Measurements from ENCODE around the gene ZNF784. TPM values are rescaled to one million over a fixed set of nuclear protein-coding genes. Genes with fewer than 3 reads are reported as not detected.

Gene ZNF784
- total RNA-seq, 1 donor from 2014 or later: 3.9 TPM

DNA sequence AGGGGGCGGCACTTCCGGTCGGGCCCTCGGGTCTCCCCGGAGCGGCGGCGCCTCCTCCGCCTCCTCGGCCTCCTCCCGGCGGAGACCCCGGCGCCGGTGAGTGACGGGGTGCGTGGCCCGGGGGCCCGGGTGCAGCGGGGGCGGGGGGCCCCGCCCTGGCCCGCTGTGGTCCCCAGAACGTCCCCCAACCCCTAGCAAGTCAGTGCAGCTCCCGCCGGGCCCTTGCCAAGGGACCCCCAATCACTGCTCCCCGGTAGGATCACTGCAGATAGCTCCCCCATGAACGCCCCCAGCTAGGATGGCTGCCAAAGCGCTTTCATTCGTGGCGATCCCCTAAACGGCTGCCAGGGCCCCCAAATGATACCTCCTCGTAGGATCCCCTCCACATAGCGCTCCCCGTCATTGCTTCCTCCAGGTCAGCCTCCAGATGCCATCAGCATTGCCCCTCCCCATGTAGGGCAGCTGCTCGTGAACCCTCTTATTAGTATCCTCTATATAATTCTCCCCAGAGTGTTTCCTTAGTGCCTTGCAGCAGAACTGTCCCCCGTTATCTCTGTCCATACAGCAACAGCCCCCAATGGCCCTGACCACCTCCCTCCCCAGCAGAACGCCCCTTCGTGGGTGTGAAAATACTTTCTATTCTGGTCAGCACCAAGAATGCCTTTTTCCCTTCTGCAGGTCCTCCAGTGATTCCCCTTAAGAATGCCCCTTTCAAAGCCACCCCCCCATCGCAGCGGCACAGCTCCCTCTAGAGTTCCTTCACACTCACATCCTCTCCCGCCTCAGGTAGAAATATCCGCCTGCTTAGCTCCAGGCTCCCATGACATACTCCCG, 18.5 kb downstream of the ZNF784 start, which contains the start of gene ZNF865:
TSS of gene ZNF865 (plus strand) at position 11 of the 834 bp plus-strand sequence. CDS start 7,972 bp downstream, outside the sequence.
- no peak for DNase-seq (ENCODE audit: extremely low read depth, low read depth, low spot score)

DNA sequence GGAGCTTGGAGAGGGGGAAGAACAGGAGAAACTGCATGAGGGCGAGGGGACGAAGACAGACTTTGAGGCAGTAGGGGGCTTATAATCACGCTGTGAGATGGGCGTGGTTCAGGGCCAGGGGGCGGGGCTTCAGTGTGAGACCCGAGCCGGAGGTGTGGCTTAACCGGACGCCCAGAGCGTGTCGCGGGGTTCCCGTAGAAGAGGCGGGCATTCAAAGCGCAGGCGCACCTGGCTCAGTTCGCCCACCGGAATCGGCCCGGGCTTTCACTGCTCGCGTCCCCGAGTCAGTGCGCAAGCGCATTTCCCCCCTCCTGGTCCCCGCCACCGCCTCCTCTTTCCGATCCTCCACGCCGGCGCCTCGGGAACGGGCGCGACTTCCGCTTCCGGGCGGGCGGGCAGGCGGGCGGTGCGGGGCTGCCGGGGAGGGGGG, 19.1 kb downstream of the ZNF784 start:
- no peak for DNase-seq (ENCODE audit: extremely low read depth, low read depth, low spot score)

DNA sequence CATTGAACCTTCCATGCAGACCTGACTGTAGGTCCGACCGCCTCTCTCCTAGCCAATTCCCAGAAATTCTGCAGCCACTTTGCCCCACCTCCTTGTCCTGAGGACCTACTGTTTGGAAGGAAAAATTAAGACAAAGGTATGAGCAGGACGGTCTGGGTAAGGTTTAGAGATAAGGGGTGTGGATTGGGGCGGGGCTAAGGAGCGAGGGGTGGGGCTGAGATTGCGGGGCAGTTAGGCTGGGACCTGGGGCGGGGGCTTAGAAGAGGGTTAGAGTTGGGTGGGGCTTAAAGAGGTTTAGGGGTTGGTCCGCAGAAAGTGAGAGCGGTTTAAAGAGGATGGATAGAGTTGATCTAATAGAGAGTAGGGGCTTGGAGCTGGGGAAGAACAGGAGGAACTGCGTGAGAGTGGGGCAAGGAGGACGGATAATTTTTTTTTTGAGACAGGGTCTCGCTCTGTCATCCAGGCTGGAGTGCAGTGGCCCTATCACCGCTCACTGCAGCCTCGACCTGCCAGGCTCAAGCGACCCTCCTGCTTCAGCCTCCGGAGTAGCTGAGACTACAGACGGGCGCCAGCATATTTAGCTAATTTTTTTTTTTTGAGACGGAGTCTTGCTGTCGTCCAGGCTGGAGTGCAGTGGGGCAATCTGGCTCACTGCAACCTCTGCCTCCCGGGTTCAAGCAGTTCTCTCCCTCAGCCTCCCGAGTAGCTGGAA, 20.6 kb downstream of the ZNF784 start:
- no peak for DNase-seq (ENCODE audit: extremely low read depth, low read depth, low spot score)

GRCh38 chr19:55603115-55603514, 21.3 kb downstream of the ZNF784 start:
- no peak for DNase-seq (ENCODE audit: extremely low read depth, low read depth, low spot score)

DNA sequence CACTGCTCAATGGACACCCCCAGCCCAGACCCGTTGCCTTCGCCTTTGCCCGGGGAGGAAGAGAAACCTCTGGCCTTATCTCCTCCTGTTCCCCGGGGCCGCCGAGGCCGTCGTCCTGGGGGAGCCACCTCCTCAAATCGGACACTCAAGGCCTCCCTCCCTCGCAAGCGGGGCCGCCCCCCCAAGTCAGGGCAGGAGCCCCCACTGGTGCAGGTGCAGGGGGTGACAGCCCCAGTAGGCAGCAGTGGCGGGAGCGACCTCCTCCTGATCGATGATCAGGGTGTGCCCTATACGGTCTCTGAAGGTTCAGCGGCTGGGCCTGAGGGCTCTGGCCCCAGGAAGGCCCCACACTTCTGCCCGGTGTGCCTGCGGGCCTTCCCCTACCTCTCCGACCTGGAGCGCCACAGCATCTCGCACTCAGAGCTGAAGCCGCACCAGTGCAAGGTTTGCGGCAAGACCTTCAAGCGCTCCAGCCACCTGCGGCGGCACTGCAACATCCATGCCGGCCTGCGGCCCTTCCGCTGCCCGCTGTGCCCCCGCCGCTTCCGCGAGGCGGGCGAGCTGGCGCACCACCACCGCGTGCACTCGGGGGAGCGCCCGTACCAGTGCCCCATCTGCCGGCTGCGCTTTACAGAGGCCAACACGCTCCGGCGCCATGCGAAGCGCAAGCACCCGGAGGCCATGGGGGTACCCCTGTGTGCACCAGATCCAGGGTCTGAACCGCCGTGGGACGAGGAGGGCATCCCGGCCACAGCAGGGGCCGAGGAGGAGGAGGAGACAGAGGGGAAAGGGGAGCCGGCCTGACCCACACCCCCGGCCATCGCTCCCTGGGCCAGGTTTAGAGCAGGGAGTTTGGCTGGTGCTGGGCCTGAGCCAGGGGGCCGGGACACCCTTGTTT, 22.0 kb downstream of the ZNF784 start:
- DNase-seq (ENCODE audit: extremely low read depth, low read depth, low spot score): no peak

DNA sequence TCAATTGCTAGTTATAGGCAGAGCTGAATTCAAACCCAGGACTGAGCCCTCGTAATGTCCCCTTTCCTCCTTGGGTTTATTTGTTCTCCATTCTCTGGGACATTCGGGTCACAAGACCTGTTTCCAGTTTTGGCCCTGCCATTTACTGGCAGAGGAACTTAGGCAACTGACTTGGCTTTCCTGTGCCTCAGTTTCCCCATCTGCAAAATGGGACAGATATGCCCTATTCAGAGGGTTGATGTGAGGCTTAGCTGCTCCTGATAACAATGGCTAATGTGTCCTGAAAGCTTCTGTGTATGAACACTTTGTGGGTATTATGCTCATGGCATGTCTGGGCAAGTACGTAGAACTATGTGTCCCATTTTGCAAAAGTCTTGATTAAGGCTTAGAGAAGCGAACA, 23.3 kb downstream of the ZNF784 start:
- no peak for DNase-seq (ENCODE audit: extremely low read depth, low read depth, low spot score)

GRCh38 chr19:55600662-55601028, 23.7 kb downstream of the ZNF784 start:
- DNase-seq (ENCODE audit: extremely low read depth, low read depth, low spot score): no peak

DNA sequence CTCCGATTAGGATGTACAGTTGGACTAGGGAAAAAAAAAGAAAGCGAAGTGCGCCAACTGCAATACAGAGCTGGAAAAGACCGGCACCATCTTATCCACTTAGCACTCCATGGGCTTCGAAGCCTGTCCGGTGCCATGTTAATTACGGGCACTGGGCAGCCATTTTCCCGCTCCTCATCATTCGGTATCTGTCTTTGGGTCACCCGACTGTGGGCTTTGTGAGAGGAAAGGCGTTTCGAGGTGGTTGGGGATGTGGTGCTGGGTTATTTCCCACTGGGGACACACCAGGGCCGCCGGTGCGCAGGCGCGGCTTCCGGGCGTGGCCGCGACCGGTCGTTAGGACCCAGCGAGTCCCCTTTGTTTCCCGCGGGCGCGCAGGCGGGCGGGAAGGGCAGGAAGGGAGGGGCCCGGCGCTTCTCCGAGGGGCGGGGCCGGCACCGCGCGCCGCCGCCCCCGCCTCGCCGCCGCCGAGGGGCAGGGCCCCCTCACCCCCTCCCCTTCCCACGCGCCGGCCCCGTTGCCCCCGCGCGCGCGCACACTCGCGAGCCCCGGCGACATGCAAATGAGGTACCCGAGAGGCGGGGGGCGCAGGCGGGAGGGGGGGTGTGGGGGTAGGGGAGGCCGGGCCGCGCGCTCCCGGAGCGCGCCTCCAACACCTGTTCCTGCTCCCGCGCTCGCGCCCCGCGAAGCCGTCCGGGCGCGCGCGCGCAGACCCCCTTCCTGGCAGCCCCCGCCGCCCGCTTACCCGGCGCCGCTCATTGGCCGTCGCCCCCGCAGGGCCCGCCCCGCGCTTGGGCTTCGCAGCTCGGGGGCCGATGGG, 24.3 kb downstream of the ZNF784 start, which contains the start of gene ZNF524:
TSS of gene ZNF524 (plus strand) at position 447 of the 820 bp plus-strand sequence. CDS start 1,825 bp downstream, outside the sequence.
- no peak for DNase-seq (ENCODE audit: extremely low read depth, low read depth, low spot score)

DNA sequence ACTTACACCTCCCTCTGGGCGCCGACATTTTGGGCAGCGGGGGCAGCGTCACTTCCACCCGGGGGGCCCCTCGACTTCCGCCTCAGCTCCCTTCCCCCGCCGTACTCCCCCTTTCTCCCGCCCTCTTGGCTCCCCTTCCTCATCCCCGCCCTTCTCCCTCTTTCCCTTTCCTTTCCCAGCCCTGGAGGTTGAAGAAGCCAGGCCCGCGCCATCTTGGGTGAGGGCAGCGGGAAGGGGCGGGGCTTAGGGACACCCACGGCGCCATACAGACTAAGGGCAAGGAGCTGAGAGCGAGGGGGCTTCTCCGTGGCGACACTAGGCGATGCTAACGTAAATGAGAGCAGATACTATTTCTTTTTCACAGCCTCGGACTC, 24.9 kb downstream of the ZNF784 start, which contains the start of gene FIZ1:
TSS of gene FIZ1 (minus strand) at position 50 of the 374 bp plus-strand sequence. CDS start 1,652 bp downstream, outside the sequence.
- DNase-seq (ENCODE audit: extremely low read depth, low read depth, low spot score): peak; percentile 93

DNA sequence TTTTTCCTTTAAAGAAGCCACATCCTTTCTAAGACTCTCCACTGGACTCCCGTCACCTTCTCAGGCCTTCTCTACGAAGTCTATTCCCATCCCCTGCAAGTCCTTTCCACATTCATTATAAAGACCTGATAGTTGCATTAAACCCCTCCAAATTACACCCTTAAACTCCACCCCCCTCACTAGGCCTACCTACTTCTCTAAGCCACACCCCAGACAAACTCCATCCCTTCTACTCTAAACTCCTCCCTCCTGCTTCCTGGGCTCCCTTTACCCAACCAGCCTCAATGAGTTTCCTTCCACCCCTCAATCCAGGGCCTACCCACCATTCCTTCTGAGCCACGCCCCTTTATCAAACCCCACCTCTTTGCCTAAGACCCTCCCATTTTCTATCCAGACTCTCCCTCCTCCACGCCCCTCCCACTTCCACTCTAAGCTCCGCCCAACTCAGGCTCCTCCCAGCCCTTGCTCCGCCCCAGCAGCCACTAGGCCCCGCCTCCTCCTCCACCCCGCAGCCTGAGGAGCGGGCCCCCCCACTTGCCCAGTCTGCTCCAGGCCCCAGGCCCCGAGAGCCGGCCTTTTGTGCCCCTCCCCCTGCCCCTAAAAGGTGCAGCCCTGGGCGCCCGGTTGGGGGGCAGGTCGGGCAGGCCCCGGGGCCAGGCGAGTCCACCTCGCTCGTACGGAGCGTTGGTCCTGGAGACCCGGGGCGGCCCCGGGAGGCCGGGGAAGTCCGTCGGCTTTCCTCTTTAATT, 25.5 kb downstream of the ZNF784 start:
- peak; percentile 64 for DNase-seq (ENCODE audit: extremely low read depth, low read depth, low spot score)

GRCh38 chr19:55598034-55598433, 26.3 kb downstream of the ZNF784 start:
- DNase-seq (ENCODE audit: extremely low read depth, low read depth, low spot score): no peak

- no peak for DNase-seq (ENCODE audit: extremely low read depth, low read depth, low spot score)
Observed at GRCh38 chr19:55597501-55597921, 26.9 kb downstream of the ZNF784 start.

DNA sequence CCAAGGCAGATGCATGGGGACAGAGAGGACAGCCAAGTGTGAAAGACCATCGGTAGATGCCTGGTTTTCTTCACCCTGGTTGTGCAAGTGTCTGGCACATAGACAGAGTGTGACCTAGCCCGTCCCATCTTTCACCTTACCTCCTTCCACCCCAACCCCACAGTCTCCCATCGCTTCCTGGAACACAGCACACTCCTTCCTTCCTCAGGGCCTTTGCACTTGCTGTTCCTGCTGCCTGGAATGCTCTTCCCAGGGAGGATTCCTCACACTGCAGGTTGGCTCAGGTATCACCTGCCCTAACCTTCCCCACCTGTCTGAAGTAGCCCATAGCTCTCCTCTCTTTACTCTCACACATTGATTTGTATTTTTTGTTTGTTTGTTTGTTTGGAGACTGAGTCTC, 28.1 kb downstream of the ZNF784 start:
- no peak for DNase-seq (ENCODE audit: extremely low read depth, low read depth, low spot score)

DNA sequence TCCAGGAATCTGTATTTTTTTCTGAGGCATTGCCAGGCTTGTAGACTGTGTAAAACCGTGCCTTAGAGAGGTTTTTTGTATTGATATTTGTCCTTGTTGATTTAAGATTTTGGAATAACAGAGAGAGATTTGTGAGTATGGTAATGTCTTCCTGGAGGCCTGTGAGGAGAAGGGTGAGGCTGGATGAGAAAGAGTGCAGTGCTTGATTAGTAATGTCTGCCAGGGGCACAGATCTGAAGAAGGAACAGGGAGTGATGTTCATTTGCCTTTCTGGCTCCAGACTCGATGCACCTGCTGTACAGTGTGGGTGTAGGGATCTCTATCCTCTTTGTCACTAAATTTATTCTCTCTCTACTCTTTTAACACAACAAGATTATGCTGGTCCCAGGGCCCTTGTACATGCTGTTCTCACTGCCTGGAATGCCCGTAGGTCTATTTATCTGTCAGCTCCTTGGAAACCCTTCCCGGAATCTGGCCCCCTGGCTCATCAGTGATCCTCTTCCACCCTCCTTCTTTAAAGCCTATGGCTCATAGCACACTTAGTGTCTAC, 29.3 kb downstream of the ZNF784 start:
- DNase-seq (ENCODE audit: extremely low read depth, low read depth, low spot score): no peak

- DNase-seq (ENCODE audit: extremely low read depth, low read depth, low spot score): no peak
Observed at GRCh38 chr19:55593096-55593772, 31.1 kb downstream of the ZNF784 start.

DNA sequence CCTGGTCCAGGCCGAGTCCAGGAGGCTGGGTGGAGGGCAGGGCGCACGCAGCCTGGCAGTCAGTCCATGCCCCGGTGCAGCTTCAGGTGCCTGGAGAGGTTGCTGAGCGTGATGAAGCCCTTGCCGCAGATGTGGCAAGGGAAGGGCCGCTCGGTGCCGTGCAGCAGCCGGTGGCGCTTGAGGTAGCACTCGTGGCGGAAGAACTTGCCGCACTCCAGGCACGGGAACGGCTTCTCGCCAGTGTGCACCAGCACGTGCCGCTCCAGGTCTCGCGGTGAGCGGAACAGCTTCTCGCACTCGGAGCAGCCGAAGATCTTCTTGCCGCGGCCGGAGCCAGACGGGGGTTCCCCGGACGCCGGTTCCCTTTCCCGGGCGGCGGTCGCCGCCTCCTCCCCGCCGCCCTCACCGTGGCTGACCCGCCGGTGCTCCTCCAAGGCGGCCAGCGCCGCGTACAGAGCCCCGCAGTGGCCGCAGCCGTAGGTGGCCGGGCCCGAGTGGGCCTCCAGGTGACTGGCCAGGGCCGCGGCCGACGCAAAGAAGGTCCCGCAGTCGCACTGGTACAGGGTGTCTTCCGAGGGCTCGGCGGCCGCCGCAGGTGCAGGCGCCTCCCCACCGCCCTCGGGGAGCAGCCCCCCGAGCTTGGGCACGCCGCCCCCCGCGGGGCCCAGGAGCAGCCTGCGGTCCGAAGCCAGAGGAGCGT, 31.8 kb downstream of the ZNF784 start:
- no peak for DNase-seq (ENCODE audit: extremely low read depth, low read depth, low spot score)

- DNase-seq (ENCODE audit: extremely low read depth, low read depth, low spot score): no peak
Observed at GRCh38 chr19:55591555-55591954, 32.8 kb downstream of the ZNF784 start.

DNA sequence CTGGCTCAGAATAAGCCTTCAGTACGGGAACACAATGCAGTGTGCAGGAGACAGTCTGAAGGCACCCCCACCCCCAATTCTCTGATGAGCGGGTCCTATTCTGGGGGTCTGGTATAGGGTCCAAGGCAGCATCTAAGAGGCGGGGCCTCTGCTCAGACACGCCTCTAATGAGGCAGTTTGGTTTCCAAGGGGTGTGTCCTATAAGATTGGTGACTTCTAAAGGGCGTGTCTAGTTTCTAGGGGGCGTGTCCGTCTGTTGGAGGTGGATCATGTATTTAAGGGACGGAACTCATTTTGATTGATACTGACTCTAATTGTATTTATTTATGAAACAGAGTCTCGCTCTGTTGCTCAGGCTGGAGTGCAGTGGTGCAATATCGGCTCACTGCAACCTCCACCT, 33.7 kb downstream of the ZNF784 start:
- DNase-seq (ENCODE audit: extremely low read depth, low read depth, low spot score): no peak
